Fibroblast of skin of scalp (primary cell): ENCODE measurements around the gene TEPSIN. TPM values are rescaled to one million over a fixed set of nuclear protein-coding genes. Genes with fewer than 3 reads are reported as not detected.

Source experiments
- DNase-seq: peaks from one replicate; pipeline ENCODE4 v3.0.0-alpha.2; 2013
- polyA plus RNA-seq, 2 experiments: library from polyadenylated mRNA; unstranded; fragments of 120-200 nt; gene quantifications; one replicate each; pipeline ENCODE4 v1.2.1, GENCODE V29; 2013; ENCODE audit not compliant: insufficient read length in 2 of 2

Gene TEPSIN, protein sequence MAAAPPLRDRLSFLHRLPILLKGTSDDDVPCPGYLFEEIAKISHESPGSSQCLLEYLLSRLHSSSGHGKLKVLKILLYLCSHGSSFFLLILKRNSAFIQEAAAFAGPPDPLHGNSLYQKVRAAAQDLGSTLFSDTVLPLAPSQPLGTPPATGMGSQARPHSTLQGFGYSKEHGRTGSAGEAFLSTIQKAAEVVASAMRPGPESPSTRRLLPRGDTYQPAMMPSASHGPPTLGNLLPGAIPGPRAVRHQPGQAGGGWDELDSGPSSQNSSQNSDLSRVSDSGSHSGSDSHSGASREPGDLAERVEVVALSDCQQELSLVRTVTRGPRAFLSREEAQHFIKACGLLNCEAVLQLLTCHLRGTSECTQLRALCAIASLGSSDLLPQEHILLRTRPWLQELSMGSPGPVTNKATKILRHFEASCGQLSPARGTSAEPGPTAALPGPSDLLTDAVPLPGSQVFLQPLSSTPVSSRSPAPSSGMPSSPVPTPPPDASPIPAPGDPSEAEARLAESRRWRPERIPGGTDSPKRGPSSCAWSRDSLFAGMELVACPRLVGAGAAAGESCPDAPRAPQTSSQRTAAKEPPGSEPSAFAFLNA
- polyA plus RNA-seq (2013, experiment 1 of 2; ENCODE audit: insufficient read length): 12.3 TPM
- 12.4 TPM for polyA plus RNA-seq (2013, experiment 2 of 2; ENCODE audit: insufficient read length)

DNA sequence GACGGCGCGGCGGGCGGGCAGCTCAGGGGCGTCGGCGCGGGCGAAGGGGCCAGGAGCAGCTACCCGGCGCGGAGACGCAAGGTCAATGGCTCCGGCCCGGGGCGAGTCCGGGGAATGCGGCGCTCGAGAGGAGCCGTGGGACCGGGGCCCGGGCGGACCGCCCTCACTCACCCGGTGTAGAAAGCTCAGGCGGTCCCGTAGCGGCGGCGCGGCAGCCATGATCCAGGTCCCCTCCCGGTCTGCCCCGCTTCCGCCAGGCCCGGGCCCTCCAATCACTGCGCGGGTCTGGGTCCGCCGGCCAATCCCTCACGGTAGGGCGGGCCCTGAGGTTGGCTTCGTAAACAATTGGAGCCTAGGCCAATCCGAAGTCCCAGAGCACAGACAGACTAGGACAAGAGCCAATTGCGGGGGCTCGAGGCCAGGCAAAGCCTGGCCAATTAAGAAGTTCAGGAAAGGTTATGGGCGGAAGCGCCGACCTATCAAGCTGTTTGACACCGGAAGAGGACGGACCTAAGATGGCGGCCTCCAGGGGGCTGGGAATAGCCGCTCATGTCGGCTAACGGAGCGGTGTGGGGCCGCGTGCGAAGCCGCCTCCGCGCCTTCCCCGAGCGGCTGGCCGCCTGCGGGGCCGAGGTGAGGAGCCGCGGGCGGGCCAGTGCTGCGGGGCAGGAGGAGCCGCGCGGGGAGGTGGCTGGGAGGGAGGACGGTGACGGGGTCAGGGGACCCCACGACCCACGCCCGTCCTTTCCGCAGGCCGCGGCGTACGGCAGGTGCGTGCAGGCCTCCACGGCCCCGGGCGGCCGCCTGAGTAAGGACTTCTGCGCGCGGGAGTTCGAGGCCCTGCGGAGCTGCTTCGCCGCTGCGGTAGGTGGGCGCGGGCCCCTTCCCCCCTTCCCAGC lies at the start of gene TEPSIN, which contains the start of gene NDUFAF8:
Gene TEPSIN (minus strand): TSS at position 241 of the 899 bp plus-strand sequence. CDS start 22 bp downstream, at position 219.
Gene NDUFAF8 (plus strand): TSS at position 504 of the 899 bp plus-strand sequence. CDS start 46 bp downstream, at position 550.
- peak; percentile 100 for DNase-seq

DNA sequence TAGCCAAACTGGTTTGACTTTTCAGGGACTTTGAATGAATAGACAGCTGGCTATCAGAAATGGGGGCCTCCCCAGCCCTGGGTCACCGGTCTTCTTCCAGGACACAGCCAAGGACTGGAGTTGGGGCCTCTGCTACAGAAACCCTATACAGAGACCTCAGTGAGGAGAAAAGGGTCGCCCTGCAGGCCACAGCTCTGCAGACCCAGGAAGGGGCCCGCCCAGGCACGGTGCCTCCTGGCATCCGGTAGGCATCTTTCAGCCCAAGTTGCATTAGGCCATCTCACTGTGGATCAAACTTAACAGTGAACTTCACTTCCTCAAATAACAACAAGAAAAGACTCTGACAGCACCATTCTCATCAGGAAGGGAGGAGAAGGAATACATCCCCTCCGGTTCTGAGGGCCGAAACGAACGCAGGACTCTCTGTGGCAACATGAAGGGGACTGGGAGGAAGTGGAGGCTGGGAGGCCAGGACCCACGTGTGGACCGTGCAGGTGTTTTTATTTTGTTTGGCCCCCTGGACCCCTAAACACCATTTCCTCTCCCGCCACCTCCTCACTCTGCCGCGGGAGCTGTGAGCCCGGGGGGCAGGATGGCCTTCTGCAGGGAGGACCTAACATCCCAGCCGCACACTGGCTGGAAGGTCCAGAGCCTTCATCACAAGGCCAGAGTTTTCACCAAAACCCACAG lies 49.0 kb upstream of the TEPSIN start:
- no peak for DNase-seq

DNA sequence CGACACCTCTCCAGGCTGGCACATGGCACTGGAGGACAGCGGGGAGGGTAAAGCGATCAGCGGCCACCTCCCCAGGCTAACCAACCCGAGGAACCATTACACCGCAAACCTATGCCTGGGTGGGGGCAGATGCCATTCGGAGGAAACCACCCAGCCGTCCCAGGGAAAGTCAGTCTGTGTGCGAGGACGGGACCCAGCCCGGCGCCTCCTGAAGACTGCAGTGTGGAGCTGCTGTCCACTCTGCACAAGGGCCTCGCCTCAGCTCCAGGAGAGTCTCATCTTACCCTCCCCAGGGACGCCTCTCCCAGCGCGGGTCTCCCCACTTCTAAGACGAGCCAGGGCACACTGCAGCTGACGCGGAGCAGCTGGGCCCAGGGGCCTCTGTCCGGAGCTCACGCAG lies 48.3 kb upstream of the TEPSIN start:
- no peak for DNase-seq

DNA sequence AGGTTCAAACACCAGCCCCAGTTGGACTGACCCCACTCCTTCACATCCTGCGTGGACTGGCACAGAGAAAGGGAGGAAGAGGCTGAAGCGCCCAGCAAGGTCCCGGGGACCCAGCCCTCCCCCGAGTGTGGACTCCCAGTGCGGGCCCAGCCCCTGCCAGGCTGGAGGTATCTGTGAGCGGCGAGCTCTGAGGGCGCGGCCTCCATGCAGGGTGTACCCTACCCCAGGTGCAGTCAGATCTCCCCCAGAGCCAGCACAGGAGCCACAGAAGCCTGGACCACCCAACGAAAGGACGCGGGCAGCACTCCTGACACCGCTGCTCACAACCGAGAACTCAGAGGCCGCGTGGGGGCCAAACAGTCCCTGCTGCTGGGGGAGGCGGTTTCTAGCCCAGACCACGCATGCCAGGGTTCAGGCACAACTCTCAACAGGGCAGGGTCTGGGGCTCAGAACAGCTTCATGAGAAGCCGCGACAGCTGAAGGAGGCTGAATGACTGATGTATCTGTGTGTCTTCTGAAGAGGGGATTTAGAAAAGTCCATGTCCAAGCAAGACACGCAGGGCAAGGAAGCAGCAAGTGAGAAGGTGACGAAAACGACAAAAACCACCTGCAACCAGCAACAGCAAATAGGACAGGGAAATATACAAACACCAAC lies 47.8 kb upstream of the TEPSIN start:
- DNase-seq: no peak

DNA sequence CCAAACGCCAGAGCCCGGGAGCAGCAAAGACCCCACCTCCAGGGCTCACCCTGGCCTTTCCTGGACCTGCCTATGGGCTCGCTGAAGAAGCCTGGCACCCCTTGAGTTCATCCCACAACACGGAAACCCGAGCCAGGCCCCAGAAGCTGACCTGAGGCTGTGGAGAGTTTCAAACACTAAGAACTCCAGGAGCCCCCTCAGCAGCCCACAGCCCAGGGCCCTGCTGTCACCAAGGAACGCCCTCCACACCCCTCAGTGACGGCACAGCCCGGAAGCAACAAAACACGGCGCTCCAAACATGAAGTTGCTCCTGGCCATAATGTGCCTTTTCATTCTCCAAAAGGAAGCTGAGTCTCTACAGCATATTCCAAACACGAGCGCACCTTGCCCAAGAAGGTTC lies 47.0 kb upstream of the TEPSIN start:
- DNase-seq: no peak

DNA sequence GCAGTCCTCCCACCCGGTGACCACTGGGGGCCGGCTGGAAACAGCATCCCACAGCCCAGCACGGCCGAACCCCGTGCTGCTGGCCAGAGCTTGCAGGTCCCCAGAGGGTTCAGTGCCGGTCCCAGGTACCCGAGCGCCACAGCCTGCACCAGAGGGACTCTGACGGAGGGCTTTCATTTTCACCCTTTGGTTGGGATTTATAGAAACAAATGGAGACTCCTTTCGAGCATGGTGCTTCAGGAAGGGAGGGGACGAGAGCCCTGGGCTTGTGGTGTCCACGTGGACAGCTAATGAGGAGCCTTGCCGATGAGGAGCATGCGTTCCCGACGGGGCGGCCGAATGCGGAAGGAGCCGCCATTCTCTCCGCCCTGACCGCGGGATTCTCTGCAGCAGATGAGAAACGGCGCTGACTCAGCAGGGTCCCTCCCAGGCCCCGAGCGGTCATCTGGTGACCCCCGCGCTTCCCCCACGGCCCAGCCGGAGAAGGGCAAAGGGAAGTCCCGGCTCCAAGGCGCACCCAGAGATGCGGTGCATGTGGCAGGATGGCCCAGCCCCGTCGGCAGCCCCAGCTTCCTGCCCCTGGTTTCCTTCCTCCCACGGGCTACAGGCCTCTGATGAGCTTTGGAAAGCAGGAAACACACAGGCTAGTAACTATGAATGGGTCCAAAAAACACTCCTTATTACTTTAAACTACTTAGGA lies 46.5 kb upstream of the TEPSIN start:
- DNase-seq: peak; percentile 41

DNA sequence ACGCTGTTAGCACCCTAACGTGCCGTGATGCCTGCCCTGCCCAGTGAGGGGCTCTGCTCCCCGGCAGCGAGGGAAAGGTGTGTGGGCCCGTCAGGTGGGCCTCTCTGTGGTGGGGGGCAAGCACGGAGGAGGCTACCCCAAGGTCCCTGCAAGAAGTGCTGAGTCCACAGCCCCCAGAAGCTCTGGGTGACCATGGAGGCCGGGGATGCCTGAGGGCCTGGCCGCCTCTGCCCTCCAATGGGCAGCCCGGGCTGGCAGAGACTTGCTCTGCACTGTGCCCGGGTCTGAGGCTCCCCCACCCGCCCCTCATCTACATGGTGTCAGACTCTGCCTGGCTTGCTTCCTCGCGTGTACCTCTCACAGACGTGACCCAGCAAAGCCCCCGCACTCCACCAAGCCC lies 44.0 kb upstream of the TEPSIN start:
- no peak for DNase-seq

DNA sequence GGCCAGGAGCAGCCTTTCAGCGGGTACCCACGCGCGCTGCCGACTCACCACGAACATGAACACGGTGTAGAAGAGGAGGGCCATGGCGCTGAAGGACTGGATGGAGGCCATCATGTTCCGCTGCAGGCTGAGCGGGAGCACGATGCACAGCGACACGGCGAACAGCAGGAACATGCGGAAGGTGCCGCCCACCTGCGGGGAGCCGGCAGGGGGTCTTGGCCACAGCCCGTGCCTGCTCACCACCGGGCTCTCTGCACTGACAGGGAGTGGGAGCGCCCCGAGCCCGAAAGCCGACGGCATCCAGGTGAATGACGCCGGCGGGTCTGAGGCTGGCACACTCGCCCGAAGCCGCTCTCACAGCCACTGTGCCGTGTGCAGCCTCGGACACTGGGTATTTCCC lies 43.3 kb upstream of the TEPSIN start:
- no peak for DNase-seq

DNA sequence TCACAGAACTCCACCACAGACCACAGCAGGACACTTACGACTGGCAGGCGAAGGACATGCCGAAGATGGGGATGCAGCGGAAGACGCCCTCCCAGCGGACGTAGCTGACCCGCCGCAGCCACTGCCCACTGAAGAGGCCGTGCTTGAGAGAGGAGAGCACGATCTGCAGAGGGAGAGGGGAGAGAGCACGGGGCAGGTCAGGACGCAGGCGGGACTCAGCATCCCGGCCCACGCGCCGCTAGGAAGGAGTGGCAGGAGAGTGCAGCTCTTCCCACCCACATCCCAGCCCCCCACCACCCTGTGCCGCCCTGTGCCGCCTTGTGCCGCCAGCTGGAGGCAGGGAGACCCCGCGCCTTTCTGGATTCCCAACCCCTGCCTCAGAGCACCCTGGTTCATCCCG lies 41.7 kb upstream of the TEPSIN start:
- DNase-seq: no peak

DNA sequence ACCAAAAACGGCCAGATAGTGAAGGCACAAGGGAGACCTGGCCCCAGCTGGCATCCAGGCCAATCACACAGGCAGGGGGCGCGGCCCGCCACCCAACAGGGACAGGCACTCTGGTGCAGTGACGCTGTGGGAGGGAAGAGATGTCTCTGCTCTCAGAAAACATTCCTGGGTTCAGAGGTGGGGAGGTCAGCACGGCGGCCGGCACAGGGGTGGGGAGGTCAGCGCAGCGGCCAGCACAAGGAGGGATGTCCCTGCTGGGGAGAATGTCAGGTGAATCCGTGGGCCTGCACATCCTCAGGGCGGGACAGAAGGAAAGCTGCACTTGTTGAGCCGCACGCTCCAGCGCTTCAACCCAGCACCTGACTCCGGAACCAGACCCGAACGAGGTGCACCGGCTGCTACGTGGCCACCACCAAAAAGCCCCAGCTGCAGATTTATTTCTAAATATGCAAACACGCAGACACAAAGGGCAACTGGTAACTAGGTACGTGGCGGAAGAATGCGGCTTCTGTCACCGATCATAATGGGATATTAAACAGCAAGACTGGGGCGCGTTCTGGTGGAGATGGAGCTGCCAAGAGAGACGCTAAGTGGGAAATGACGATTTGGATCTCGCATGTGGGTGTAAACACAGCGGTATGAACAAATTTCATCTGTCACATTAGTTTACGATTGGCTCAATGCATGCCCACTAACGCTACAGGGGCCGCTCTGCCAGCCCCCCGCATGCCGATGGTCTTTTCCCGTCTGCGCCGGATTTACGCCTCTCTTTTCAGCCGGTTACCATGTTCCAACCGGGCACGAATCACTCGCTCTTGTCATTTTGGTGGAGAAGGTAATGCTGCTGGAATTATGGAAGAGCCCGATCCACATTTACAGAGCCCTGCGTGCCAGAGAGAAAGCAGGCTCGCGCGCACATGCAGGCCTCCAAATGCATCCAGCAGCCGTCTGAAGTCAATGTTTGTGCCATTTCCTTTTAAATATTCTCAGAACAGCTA lies 40.7 kb upstream of the TEPSIN start:
- no peak for DNase-seq

DNA sequence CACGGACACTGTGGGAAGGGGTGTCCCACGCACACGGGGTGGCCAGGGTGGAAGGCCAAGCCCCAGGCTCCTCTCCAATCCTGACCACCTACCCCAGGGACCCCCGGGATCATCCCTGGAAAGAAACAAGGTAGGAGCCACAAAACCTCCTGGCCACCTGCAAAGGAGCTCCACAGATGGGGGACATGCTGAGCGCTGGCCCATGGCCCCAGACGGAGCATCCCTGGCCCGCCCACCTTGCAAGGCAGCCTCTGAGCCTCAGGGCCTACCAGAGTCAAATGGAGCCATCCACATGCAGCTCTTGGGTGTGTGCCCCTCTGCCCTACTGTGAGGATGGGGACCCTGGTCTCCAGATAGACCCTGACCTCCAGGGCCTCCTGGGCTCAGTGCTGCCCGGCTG lies 40.0 kb upstream of the TEPSIN start:
- DNase-seq: no peak

DNA sequence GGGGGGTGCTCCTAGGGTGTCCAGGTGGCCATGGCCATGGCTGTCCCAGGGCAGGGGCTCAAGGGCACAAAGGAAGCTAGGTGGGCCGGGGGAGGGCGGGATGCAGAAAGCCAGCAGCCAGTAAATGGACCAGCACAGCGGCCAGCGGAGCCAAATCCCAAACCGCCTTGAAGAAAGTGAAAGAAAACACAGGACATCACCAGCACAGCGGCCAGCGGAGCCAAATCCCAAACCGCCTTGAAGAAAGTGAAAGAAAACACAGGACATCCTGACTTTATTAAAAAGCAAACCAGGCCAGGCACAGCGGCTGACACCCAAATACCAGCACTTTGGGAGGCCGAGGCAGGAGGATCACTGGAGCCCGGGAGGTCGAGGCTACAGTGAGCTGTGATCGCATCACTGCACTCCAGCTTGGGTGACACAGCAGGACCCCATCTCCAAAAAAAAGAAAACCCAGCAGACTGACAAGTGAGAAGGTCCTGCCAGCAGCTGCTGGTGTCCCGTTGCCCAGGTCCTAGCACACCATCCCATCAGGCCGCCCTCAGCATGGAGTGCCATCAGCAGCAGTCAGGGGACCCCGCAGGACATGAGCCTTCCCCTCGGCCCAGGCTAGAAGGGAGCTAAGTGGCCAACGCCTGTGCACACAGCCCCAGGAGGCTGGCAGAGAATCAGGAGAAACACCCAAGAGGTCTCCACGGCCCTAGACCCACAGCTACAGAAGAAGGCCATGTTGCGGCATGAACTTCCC lies 39.3 kb upstream of the TEPSIN start:
- no peak for DNase-seq

DNA sequence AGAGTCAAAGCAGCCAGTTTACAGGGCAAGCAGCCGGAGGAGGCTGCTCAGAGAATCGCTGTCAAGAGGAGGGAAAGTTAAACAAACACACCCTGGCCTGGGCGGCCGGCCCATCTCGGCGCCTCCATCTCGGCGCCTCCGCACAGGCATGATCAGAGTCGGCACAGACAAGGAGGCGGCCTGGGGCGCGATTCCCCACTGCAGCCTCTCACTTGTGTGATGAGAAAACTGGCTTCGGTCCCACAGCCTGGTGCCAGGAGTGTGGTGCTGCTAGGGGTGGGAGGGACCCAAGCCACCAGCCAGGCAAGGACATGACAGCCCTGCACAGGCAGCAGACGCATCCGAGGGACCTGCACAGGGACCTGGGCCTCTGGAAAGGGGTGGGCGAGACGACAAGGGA lies 38.6 kb upstream of the TEPSIN start:
- no peak for DNase-seq

DNA sequence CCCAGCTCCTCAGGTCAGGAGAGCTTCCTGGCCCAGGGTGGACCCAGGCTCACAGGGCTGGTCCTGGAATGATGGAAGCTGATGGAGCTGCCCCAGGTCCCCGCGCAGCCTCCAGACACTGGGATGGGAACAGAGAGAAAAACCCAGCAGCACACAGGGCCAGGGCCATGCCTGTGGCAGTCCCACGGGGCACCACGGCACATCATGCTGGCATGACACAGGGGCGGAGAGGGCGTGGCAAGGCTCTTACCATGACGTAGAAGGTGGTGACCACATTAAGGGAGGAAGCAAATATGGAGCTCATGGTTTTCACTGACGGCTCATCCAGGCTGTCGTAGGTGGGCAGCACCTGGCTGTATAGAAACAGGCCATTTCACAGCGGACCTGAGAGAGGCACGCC lies 37.9 kb upstream of the TEPSIN start:
- DNase-seq: no peak

DNA sequence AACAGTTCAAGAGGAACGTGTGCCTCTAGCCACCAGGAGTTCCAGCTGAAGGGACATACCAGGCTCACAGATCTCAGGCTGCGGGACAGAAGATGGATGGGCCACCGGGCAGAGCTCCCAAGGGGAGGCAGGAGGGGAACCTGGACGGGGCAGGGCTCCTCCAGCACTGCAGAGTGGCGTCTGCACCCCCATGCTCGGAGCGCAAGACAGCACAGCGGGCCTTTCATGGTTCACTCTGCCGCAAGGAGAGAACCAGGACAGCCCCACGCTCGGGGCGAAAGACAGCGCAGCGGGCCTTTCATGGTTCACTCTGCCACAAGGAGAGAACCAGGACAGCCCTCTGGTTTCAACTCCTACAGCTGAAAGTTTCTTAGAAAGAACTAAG lies 35.6 kb upstream of the TEPSIN start:
- DNase-seq: no peak

DNA sequence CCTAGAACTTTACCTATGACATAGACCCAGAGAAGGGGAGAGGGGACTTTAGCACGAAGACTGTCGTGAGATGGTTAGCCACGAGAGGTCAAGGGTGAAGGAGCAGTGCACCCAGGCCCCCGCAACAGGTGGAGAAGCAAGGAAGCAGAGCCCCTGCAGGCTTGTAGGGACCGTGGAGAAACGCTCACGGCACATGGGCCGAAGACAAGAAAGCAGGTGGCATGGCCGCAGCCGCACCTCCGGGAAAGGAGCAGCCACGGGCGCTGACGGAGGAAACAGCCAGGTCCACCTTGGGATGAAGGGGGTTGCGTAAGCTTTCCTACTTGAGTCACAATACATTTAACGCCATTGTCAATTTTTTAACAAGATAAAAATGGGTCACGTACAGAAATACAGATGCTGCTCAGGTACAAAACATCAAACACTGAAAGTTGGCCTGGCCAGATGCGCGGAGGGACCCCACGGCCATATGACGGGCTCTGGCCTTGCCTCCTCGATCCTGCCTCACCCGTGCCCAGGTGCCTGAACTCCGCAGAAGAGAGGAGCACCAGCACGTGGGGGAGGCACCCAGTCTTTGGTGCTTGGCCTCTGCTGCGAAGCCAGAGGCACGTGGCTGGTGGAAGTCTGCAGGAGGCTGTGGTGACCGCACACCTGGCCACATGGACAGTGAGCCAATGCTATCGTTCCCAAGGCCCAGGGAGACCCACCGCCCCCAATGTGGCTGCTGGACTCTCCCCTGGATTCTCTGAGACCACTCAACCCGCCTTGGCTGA lies 35.0 kb upstream of the TEPSIN start:
- DNase-seq: no peak

DNA sequence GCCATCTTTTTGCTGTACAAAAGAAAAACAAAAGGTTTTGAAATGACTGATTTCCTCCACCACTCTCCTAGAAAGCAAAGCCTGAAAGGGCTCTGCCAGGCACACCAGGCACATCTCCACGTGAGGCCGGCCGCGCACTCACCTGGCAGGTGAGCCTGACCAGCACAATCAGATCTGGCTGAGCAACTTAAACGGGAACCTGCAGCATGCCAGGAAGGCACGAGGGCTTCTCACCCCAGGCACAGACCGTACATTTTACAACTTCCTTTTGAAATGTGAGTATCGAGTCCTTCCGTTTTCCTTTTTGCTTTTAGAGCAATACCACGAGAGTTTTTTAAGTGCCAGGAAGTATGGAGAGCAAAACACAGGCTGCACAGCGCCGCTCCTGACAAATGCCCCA lies 33.8 kb upstream of the TEPSIN start:
- DNase-seq: no peak

DNA sequence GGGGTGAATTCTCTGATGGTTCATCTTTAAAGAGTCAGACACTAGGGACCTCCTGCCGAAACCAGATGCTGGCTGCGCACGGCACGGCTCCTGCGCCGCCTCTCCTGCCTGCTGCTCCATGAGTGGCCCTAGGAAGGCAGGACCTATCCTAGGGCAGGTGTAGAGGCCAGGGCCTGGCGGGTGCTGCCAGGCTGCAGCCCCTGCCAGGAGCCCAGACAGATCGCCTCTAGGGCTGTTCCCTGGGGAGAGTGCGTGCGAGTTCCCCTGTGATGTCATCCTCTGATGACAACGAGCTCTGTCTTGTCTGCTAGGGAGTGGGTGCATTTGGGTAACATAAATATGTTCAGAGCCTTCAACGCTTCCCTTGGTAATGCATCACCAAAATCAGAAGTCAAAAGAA lies 32.4 kb upstream of the TEPSIN start:
- no peak for DNase-seq
